HG02973 (cell line): Measurements from ENCODE around the gene SYT15B.
"Not testable (repeated sequence)": the region's sequence is repeated elsewhere in the genome, so short reads cannot be mapped to it uniquely, and the experiment has no call there.

ENCODE experiments used
- ATAC-seq: cut with Tn5 transposase; IDR thresholded peaks from one replicate; pipeline ENCODE4 v1.9.1; 2021; ENCODE audit warnings: moderate library complexity; ENCODE audit not compliant: unreplicated experiment

Gene SYT15B

GRCh38 chr10:47763554-47764175 lies at the start of gene SYT15B:
SYT15B (minus strand) TSS chr10:47763592; CDS start chr10:47762640, 952 bp downstream.
- not testable (repeated sequence) for ATAC-seq

- ATAC-seq, result not testable (repeated sequence)
Measured at GRCh38 chr10:47779590-47779989, 16.2 kb upstream of the SYT15B start.

- not testable (repeated sequence) for ATAC-seq
Measured at GRCh38 chr10:47775361-47776231, 12.2 kb upstream of the SYT15B start.

DNA sequence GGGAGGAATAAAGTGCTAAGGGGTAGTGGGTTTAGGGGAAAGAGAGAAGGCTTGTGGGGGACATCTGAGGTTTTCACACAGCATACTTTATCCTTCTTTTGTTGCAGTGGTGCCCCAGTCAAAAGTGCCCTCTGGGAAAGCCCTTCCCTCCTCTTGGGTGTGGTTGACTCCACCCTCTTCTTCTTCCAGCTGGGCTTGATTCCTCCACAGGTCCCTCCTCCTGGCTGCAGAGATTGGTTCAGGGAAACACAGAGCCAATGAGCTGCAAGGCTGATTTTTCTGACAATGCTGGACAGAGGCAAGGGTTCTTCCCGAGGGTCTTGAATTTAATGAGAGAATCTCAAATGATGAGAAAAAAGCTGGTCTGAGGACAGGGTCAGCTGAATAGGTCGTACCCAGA lies 7.4 kb upstream of the SYT15B start:
- ATAC-seq, result not testable (repeated sequence)

- not testable (repeated sequence) for ATAC-seq
Measured at GRCh38 chr10:47768578-47769115, 5.3 kb upstream of the SYT15B start.

- ATAC-seq, result not testable (repeated sequence)
Measured at GRCh38 chr10:47768085-47768484, 4.7 kb upstream of the SYT15B start.

DNA sequence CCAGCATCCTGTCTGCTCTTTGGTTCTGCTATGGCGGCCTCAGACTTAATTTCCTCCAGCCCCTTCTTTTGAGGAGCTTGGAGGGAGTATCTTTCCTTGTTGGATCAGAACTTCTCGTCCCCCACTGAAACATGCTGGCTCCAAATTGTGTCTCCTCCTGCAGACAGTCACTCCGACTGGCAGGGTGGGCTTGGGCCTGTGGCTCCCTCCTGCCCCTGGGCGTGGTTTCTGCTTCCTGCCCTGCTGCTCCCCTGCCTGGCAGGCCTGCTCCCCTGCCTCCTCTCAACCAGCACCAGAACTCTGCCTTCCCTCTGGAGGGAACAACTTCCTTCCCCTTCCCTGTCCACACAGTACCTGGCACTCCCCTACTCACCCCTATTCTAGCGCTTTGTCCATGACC lies 3.8 kb upstream of the SYT15B start:
- ATAC-seq, result not testable (repeated sequence)

GRCh38 chr10:47765232-47765631 lies 1.8 kb upstream of the SYT15B start:
- ATAC-seq, result not testable (repeated sequence)

- ATAC-seq, result not testable (repeated sequence)
Measured at GRCh38 chr10:47762674-47763553, 478 bp downstream of the SYT15B start.

DNA sequence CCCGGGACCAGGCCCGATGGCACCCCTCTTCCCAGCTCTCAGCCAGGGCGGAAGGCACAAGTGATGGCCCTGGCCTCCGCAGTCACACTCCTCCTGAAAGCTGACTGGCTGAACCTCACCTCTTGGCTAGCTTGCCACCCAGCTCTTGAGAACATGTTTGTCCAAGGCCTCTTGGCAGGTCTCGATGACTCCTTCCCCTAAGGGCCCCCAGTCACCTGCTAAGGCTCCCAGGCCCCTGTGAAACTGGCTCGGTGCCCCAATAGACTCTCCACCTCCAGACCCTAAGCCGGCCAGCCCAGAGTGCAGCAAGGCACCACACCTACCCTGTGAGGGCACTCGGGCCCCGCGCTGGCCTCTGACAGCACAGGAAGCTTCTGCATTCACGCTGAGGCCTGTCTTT lies 4.5 kb downstream of the SYT15B start:
- ATAC-seq, result not testable (repeated sequence)

GRCh38 chr10:47756169-47756568 lies 7.2 kb downstream of the SYT15B start:
- not testable (repeated sequence) for ATAC-seq

DNA sequence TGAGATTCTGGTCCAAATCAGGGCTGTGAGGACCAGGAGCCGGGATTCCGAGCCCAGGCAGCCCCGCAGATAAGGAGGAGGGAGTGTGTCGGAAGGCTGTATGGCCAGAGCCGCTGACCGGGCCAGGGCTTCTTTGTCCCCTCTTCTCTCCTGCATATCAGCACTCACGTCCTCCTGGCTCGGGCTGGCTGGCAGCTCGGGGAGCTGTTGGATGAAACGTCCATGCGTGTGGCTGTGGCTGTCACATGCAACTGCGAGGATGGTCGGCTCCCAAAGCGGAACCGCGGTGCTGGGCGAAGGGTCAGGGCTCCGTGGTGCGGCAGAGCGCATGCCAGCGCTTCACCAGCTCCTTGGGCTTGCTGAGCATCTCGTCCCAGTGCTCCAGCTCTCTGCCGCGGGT lies 9.5 kb downstream of the SYT15B start:
- not testable (repeated sequence) for ATAC-seq

- ATAC-seq, result not testable (repeated sequence)
Measured at GRCh38 chr10:47753176-47753575, 10.2 kb downstream of the SYT15B start.

GRCh38 chr10:47751821-47752220 lies 11.6 kb downstream of the SYT15B start:
- ATAC-seq, result not testable (repeated sequence)

DNA sequence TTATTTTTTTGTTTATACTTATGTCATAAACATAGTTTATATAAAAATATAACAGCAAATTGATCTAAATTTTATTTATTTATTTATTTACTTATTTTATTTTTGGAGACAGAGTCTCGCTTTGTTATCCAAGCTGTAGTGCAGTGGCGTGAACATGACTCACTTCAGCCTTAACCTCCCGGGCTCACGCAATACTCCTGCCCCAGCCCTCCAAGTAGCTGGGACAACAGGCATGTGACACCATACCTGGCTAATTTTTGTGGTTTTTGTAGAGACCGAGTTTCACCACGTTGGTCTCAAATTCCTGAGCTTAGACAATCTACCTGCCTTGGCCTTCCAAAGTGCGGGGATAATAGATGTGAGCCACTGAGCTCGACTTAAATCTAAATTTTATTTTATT lies 13.0 kb downstream of the SYT15B start:
- ATAC-seq, result not testable (repeated sequence)

DNA sequence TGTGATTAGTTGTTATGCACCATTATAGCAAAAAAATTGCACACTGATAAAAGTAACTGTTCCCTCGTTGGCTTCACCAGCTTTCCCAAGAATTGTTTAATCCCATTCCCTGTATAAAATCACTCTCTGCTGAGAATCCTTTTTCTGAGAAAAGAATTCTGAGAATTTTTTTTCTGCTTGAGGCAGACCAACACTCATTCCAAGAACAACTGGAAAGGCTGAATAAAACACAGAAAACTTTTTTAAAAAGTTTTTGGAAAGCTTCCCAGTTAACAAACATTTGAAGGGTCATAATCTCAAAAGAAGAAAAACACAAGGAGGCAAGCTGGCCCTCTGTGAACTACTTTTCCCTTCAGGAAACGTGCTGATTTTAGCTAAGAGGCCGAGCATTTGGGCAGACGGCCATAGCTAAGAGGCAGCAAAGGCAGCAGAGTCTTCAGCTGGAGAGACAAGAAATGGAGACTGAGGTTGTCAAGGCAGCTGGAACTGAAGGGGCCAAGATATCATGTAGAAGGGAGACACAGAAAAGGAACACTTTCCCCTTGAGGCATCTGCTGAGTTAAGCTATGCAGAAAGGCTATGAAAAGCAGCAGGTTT lies 16.5 kb downstream of the SYT15B start:
- ATAC-seq, result not testable (repeated sequence)

- ATAC-seq, result not testable (repeated sequence)
Measured at GRCh38 chr10:47744881-47745280, 18.5 kb downstream of the SYT15B start.

DNA sequence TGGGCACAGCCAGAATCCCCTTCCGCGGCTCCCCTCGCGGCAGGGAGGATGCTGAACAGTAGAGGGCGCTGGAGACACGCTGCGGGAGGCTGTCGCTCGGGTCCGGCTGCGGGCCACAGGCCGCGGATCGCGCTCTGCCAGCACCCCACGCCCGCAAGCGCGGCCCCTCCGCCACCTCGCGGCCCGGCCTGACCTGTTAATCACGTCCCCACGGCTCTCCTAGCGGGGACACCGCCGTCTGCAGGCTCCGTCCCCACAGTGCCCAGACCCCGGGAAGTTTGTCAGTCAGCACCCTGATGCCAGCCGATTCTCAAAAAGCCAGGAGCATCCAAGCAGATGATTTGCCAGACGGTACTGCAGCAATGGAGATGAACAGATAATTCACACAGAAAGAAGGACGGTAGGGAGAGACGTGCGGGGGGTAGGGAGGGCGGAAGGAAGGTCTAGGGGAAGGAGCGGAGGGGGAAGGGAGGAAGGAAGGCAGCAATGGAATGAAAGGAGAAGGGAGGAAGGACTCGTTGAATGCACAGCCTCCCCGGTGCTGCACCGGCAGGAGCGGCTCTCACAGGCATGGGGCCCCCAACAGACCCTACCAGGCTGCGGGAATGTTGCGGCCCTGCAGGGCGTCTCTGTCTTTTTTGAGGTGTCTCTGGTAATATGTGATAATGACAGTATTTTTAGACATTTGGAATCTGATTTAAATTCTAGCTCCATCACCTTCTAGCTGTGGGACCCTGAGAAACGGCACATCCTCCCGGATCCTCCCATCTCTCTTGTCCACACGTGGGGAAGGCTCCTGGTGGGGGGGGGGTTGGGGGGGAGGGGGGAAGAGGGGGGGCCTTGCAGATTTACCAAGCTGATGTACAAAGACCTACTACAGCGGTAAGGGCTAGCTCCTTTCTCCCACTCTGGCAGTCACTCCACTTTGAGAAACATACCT lies 19.5 kb downstream of the SYT15B start:
- ATAC-seq, result peak; percentile 74

- peak; percentile 54 for ATAC-seq
Measured at GRCh38 chr10:47740868-47741267, 22.5 kb downstream of the SYT15B start.
